HFFc6 (cell line): ENCODE results near the gene ACOT8. TPM values are rescaled to one million over a fixed set of nuclear protein-coding genes. Genes with fewer than 3 reads are reported as not detected.

Experiments used
- DNase-seq: peaks from one replicate; pipeline ENCODE4 v3.0.0-alpha.2; 2018
- H3K27ac Mint-ChIP-seq: 2 replicates; pipeline ENCODE4 v1.8.0; 2020; ENCODE audit warnings: mild to moderate bottlenecking, mixed read lengths
- H3K27me3 Mint-ChIP-seq: 2 replicates; pipeline ENCODE4 v1.8.0; 2021; ENCODE audit warnings: mild to moderate bottlenecking, moderate library complexity, mixed read lengths; ENCODE audit not compliant: insufficient read depth
- H3K36me3 Mint-ChIP-seq: 2 replicates; pipeline ENCODE4 v1.8.0; 2021; ENCODE audit warnings: low read depth, mixed read lengths
- H3K4me1 Mint-ChIP-seq: 2 replicates; pipeline ENCODE4 v1.8.0; 2020; ENCODE audit warnings: low read depth, mixed read lengths
- H3K4me3 Mint-ChIP-seq: 2 replicates; pipeline ENCODE4 v1.8.0; 2020; ENCODE audit warnings: mild to moderate bottlenecking, moderate library complexity, mixed read lengths
- H3K9me3 Mint-ChIP-seq: 2 replicates; pipeline ENCODE4 v1.8.0; 2020; ENCODE audit warnings: mild to moderate bottlenecking, mixed read lengths
- total RNA-seq, 6 experiments: library from RNA; stranded (reverse); fragmentation: NEBNext Ultra II Directional; extraction: Animal tissue kit (Norgen Biotek cat#: 25700); gene quantifications; 2 replicates in 1 of 6; 3 replicates in 5 of 6; pipeline ENCODE4 v1.2.3, GENCODE V29; 2021
- TF ChIP-seq, protein P1 (sequence below): fragments of 200-600 bp; sonication (generic); IDR thresholded peaks from 2 replicates; pipeline ENCODE4 v1.5.0; 2021; ENCODE audit warnings: antibody characterized with exemption, mild to moderate bottlenecking

The ACOT8 gene
- total RNA-seq, 6 experiments from 2014 or later = 24.2 to 31.2 (median 26.4) TPM

GRCh38 chr20:45822857-45823256 lies 34.3 kb downstream of the ACOT8 start:
- H3K27me3 Mint-ChIP-seq = peaks cover 4% of the 10 kb centered on the region
- H3K9me3 Mint-ChIP-seq = no peaks in the 10 kb centered on the region
- TF ChIP-seq, protein P1, sequence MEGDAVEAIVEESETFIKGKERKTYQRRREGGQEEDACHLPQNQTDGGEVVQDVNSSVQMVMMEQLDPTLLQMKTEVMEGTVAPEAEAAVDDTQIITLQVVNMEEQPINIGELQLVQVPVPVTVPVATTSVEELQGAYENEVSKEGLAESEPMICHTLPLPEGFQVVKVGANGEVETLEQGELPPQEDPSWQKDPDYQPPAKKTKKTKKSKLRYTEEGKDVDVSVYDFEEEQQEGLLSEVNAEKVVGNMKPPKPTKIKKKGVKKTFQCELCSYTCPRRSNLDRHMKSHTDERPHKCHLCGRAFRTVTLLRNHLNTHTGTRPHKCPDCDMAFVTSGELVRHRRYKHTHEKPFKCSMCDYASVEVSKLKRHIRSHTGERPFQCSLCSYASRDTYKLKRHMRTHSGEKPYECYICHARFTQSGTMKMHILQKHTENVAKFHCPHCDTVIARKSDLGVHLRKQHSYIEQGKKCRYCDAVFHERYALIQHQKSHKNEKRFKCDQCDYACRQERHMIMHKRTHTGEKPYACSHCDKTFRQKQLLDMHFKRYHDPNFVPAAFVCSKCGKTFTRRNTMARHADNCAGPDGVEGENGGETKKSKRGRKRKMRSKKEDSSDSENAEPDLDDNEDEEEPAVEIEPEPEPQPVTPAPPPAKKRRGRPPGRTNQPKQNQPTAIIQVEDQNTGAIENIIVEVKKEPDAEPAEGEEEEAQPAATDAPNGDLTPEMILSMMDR = no peak
- peak overlapping the region; percentile 53 for H3K4me3 Mint-ChIP-seq
- peaks cover 43% of the 10 kb centered on the region for H3K4me1 Mint-ChIP-seq
- H3K27ac Mint-ChIP-seq = no peak overlapping the region
- DNase-seq = peak; percentile 30
- no peaks in the 10 kb centered on the region for H3K36me3 Mint-ChIP-seq

GRCh38 chr20:45821947-45822346 lies 35.2 kb downstream of the ACOT8 start:
- no peak for DNase-seq
- H3K27me3 Mint-ChIP-seq = peaks cover 4% of the 10 kb centered on the region
- TF ChIP-seq, protein P1 = no peak
- 0 out of 2 replicates have a peak, but pooled peaks cover 1% of the 10 kb centered on the region for H3K36me3 Mint-ChIP-seq
- no peaks in the 10 kb centered on the region for H3K9me3 Mint-ChIP-seq
- no peak overlapping the region for H3K27ac Mint-ChIP-seq
- peaks cover 51% of the 10 kb centered on the region for H3K4me1 Mint-ChIP-seq
- H3K4me3 Mint-ChIP-seq = no peak overlapping the region

- Mint-ChIP-seq H3K27ac (no peak overlapping the region), H3K27me3 (peaks cover 4% of the 10 kb centered on the region)
Observed at GRCh38 chr20:45819466-45819865, 37.7 kb downstream of the ACOT8 start.

DNA sequence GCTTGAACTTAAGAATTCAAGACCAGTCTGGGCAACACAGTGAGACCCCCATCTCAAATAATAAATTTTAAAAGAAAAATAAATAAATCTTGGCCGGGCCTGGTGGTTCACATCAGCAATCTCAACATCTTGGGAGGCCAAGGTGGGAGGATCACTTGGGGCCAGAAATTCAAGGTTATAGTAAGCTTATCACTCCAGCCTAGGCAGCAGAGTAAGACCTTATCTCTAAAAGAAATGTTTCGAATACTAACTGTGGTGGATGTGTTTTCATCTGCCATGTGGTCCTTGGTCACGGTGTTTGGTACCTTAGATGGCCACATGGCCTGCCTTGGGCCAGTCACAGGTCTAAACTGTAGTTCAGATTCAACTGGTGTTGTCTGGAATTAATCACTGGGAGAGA lies 39.0 kb downstream of the ACOT8 start:
- DNase-seq = no peak
- Mint-ChIP-seq H3K4me1 (peaks cover 51% of the 10 kb centered on the region), H3K27me3 (no peaks in the 10 kb centered on the region; the same call in 1 of the 2 replicates), H3K36me3 (peaks cover 18% of the 10 kb centered on the region), H3K9me3 (no peaks in the 10 kb centered on the region), H3K4me3 (no peak overlapping the region), H3K27ac (peak overlapping the region; percentile 32; the same call in 1 of the 2 replicates)
- TF ChIP-seq, protein P1 = no peak

More at GRCh38 chr20:45819466-45819865, 37.7 kb downstream of the ACOT8 start:
- no peaks in the 10 kb centered on the region for H3K9me3 Mint-ChIP-seq
- no peak for DNase-seq
- peaks cover 12% of the 10 kb centered on the region for H3K36me3 Mint-ChIP-seq
- no peak overlapping the region for H3K4me3 Mint-ChIP-seq
- H3K4me1 Mint-ChIP-seq = peaks cover 54% of the 10 kb centered on the region
- TF ChIP-seq, protein P1 = no peak

DNA sequence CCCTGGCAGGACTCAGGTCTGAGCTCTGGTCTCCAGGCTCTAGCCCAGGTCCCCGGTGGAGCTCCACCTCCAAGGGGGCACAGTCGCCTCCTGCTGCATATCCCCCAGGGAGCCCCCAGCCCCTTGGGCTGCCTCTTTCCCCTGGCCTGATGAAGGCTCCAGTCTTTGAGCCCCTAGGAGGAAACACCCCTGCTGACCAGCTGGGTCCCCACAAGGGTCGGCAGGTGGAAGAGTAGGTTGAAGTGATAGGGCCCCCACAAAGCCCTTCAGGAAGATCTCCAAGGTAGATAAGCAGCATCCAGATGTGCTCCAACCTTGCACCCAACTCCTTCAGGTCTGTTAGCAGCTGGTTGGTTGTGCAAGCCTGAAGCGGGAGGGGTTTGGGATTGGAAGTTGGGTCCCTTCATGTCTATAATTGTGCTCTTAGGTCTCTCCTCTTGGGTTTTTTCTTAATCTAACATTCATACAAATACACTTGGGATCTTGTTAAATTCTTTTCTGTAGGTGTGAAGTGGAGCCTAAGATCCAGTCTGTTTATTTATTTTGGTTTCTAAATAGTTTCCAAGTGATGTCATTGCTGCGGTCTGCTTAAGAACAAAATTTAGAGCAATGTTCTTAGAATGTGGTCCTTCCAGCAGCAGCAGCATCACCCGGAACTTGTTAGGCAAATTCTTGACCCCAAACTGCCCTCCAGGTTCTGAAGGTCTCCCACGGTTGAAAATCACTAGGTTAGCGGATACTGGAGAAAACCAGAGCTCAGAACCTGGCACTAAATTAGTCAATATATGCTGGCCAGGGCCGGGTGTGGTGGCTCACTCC lies 39.6 kb downstream of the ACOT8 start:
- TF ChIP-seq, protein P1 = no peak
- no peaks in the 10 kb centered on the region; the same call in 1 of the 2 replicates for H3K27me3 Mint-ChIP-seq
- no peak overlapping the region for H3K4me3 Mint-ChIP-seq
- peak; percentile 47 for DNase-seq
- H3K4me1 Mint-ChIP-seq = peaks cover 51% of the 10 kb centered on the region
- peak overlapping the region; percentile 85 for H3K27ac Mint-ChIP-seq
- H3K9me3 Mint-ChIP-seq = no peaks in the 10 kb centered on the region
- H3K36me3 Mint-ChIP-seq = peaks cover 23% of the 10 kb centered on the region
